Hematopoietic multipotent progenitor cell treated with erythropoietin and hydrocortisone succinate and interleukin-3 and kit ligand, for 6 days (in vitro differentiated cells): ENCODE measurements around the gene SMG6.
A peak's percentile ranks its signal among the peaks of the same experiment; 100 is the strongest.

Experiments used
- DNase-seq: peaks from one replicate; pipeline ENCODE4 v3.0.0-alpha.2; 2015

SMG6 gene

DNA sequence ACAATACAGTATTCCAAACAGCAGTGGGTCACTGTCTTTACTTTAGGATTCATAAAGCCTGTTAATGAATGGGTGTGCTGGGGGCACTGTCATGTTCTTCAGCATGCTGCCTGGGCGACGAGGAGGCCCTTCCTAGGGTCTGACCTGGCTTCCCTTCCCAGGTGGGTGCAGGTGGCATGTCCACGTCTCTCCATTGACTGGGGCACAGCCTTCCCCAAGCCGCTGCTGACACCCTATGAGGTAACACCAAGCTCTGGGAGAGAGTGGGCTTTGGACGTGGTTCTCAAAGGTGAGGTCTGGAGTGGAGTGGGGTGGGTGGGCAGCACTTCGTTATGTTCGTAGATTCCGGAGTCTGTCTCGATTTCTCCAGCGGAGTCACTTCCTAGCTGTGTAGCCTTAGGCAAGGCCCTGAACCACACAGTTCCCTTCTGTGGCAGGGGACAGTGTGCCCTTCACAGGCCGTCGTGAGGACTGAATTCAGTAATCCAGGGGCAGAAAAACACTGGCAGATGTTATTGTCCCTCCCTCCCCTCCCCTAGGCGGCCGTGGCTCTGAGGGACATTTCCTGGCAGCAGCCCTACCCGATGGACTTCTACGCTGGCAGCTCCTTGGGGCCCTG is 262.5 kb downstream of the SMG6 start:
- no peak for DNase-seq

- DNase-seq = no peak
Observed at GRCh38 chr17:2040219-2040827, 263.3 kb downstream of the SMG6 start.

- DNase-seq = no peak
Observed at GRCh38 chr17:2037155-2037554, 266.4 kb downstream of the SMG6 start.

- DNase-seq = no peak
Observed at GRCh38 chr17:2035541-2036488, 267.8 kb downstream of the SMG6 start.

DNA sequence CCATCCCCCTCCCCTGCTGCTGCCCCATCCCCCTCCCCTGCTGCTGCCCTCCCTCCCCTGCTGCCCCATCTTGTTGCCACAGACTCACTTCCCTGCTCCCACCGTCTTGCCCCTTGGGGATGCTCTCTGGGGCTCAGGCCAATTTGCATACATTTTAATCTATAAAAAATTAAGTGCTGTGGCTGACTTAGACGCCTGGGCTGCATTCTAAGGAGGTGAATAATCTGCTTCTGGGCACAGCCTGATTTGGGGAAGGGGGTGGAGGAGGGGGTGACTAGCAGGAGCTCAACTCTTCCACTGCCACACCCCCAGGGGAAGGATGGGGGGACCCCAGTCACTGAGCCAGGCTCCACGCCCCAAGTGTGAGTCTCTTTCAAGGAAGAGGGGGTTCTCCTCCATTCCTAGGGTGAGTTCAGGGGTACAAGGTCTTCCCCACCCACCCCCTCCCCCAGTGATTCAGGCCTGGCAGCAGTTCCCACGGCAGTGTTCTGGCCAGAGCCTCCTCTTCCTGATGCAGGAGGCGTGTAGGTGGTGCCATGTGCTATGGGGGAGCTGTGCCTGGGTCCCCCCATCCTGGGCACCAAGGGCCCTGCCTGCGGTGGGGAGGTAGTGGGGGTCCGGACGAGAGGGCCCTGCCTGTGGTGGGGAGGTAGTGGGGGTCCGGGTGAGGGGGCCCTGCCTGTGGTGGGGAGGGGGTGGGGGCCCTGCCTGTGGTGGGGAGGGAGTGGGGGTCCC is 268.6 kb downstream of the SMG6 start:
- DNase-seq = no peak

- no peak for DNase-seq
Observed at GRCh38 chr17:2034157-2034556, 269.4 kb downstream of the SMG6 start.

- no peak for DNase-seq
Observed at GRCh38 chr17:2033153-2033552, 270.4 kb downstream of the SMG6 start.

GRCh38 chr17:2030779-2031163 is 272.8 kb downstream of the SMG6 start:
- no peak for DNase-seq

- DNase-seq = peak; percentile 97
Observed at GRCh38 chr17:2029911-2030778, 273.4 kb downstream of the SMG6 start, which contains the start of gene DPH1. Gene DPH1, plus strand, starts transcription at chr17:2030153. Its CDS starts 17 bp downstream, at chr17:2030170.

DNA sequence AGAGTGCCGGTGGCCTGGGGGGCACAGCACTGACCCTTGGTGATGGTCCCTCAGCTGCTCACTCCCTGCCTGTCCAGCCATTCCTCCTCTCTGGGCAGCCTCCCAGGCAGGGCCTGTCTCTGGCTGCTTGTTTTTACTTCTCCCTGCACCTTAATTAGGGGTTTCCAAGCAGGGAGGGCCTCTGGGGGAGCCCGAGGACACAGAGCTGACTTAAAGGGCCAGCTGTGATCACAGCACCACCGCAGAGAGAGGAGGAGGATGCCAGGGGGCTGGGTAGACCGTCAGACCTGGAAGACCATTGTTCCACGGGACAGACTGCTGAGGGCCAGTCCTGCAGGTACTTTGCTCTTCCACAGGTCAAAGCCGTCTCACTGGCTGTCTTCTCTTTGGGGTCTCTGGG is 274.8 kb downstream of the SMG6 start:
- DNase-seq = peak; percentile 35

DNA sequence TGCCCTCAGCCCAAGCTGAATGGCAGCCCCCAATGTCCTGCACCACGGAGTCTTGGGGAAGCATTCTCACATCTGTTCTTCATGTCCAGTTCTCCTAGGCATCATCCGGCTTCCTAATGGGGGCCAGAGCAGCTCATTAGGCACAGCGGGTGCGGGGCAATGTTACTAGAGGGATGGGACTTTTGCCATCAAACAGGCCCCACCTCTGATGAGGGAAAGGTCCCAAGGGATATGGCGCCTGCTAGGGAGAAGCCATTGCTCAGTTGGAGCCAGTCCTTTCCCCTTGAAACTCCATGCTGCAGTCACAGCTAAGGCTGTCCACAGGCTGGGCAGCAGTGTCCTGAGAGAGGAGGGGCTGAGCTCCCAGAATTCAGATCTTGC is 275.4 kb downstream of the SMG6 start:
- no peak for DNase-seq

- peak; percentile 40 for DNase-seq
Observed at GRCh38 chr17:2027528-2028233, 275.9 kb downstream of the SMG6 start.

GRCh38 chr17:2025622-2026309 is 277.8 kb downstream of the SMG6 start:
- peak; percentile 71 for DNase-seq

GRCh38 chr17:2025220-2025621 is 278.4 kb downstream of the SMG6 start, which contains the start of gene RTN4RL1:
Gene RTN4RL1, minus strand, starts transcription at chr17:2025334. Its CDS starts 469 bp downstream, at chr17:2024865.
- DNase-seq = peak; percentile 80

DNA sequence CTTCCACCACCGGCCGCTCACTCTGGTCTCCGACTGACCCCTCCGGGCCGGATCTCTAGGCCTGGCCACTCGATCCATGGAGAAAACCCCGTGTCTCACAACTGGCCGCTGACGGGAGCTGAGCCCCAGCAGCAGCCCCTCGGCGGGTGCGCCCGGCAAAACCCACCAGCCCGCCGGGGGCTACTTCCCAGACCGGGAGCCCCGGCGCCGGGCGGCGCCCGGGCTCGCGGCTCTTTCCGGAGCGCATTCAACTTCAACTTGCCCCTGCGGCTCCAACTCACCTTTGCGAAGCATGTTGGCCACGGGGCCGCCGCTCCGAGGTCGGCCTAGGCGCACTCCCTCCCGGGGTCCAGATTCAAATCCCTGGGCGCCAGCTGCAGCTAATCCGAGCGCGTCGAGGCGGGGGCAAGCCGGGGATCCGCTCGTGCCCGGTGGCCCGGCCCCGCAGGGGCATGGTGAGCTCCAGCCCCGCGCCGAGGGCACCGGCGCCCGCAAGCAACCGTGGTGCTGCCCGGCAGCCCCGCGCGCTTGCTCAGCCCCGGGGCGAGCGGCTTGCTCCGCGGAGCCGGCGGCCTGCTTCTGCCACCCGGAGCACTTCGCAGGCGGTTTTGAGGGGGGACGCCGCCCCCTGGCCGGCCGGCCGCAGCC is 278.9 kb downstream of the SMG6 start:
- no peak for DNase-seq

GRCh38 chr17:2023692-2024571 is 279.7 kb downstream of the SMG6 start:
- DNase-seq = peak; percentile 62

GRCh38 chr17:2023256-2023655 is 280.3 kb downstream of the SMG6 start:
- no peak for DNase-seq

- DNase-seq = peak; percentile 21
Observed at GRCh38 chr17:2022647-2023240, 280.8 kb downstream of the SMG6 start.

- no peak for DNase-seq
Observed at GRCh38 chr17:2020721-2021120, 282.9 kb downstream of the SMG6 start.
